ENCODE results near the gene PTGR3.
A peak's percentile ranks its signal among the peaks of the same experiment; 100 is the strongest.

- TF ChIP-seq POLR2A (IDR thresholded peaks at IDR 0.05) (peak in 1 of 3 donors; percentile 8), CTCF (IDR thresholded peaks at IDR 0.05) (no peak)
Observed at GRCh38 chr18:75203416-75204268, 5.3 kb downstream of the PTGR3 start.

Data from body of pancreas (tissue), 4 donors.